Suprapubic skin (tissue), 4 donors: ENCODE measurements around the gene SESN1.

Experiments used
- EP300 ChIP-seq: sonication (generic); formaldehyde crosslinking; IDR thresholded peaks from one replicate; pipeline ENCODE4 v1.6.1; 2017; ENCODE audit warnings: antibody characterized with exemption
- POLR2A ChIP-seq, 2 donors: fragments of 450-650 bp; IDR thresholded peaks; one replicate each; pipeline ENCODE4 v1.6.1; 2017; ENCODE audit warnings: antibody characterized with exemption in 2 of 2, mild to moderate bottlenecking in 2 of 2, moderate library complexity in 2 of 2
- POLR2AphosphoS5 ChIP-seq, 3 donors: sonication (generic); formaldehyde crosslinking; IDR thresholded peaks; one replicate each; pipeline ENCODE4 v1.6.1; 2017; ENCODE audit warnings: antibody characterized with exemption in 3 of 3
- TF ChIP-seq, protein P1 (sequence below), 2 donors: fragments of 200-600 bp in 1 of 2; fragments of 450-650 bp in 1 of 2; sonication (generic) in 1 of 2; IDR thresholded peaks; one replicate each; pipeline ENCODE4 v1.5.1; 2016 to 2019; ENCODE audit warnings: antibody characterized with exemption in 2 of 2, mild to moderate bottlenecking in 1 of 2, moderate library complexity in 1 of 2

GRCh38 chr6:109117346-109118035, 22.8 kb upstream of the SESN1 start:
- TF ChIP-seq POLR2A (IDR thresholded peaks at IDR 0.05) (no peak), POLR2AphosphoS5 (IDR thresholded peaks at IDR 0.05) (no peak), EP300 (no peak)
- TF ChIP-seq, protein P1, sequence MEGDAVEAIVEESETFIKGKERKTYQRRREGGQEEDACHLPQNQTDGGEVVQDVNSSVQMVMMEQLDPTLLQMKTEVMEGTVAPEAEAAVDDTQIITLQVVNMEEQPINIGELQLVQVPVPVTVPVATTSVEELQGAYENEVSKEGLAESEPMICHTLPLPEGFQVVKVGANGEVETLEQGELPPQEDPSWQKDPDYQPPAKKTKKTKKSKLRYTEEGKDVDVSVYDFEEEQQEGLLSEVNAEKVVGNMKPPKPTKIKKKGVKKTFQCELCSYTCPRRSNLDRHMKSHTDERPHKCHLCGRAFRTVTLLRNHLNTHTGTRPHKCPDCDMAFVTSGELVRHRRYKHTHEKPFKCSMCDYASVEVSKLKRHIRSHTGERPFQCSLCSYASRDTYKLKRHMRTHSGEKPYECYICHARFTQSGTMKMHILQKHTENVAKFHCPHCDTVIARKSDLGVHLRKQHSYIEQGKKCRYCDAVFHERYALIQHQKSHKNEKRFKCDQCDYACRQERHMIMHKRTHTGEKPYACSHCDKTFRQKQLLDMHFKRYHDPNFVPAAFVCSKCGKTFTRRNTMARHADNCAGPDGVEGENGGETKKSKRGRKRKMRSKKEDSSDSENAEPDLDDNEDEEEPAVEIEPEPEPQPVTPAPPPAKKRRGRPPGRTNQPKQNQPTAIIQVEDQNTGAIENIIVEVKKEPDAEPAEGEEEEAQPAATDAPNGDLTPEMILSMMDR (IDR thresholded peaks at IDR 0.05): no peak
